ENCODE data around the gene N4BP3.

Gene N4BP3

GRCh38 chr5:178162481-178162880, 49.1 kb downstream of the N4BP3 start:
- H4K20me1 ChIP-seq (ENCODE audit: insufficient read depth, low read length), result no peaks in the 10 kb centered on the region
- H3K27ac ChIP-seq (ENCODE audit: low read length), result no peak overlapping the region
- H3K9me3 ChIP-seq (ENCODE audit: insufficient read depth, low read length, severe bottlenecking), result no peaks in the 10 kb centered on the region
- H3K4me3 ChIP-seq (ENCODE audit: low read depth in 1 of 2, low read length in 2 of 2), result no peak overlapping the region
- no peaks in the 10 kb centered on the region for H3K36me3 ChIP-seq (ENCODE audit: insufficient read depth, low read length)
- DNase-seq, result no peak
- TF ChIP-seq CTCF (IDR thresholded peaks at IDR 0.05; ENCODE audit: borderline replicate concordance, extremely low read depth, low read length, poor library complexity, severe bottlenecking), result no peak
- no peak for TF ChIP-seq EZH2 (IDR thresholded peaks at IDR 0.05; ENCODE audit: borderline replicate concordance, low read depth, low read length, severe bottlenecking)
- H3K9ac ChIP-seq (ENCODE audit: low read depth, low read length), result no peak overlapping the region
- H3K4me1 ChIP-seq (ENCODE audit: insufficient read depth, low read length), result peaks cover 10% of the 10 kb centered on the region
- H3K79me2 ChIP-seq (ENCODE audit: insufficient read depth, low read length), result no peaks in the 10 kb centered on the region
- no peak overlapping the region for H2AFZ ChIP-seq (ENCODE audit: low read depth, low read length)
- no peak for ATAC-seq (ENCODE audit: insufficient read depth, low read depth)
- no peak overlapping the region for H3K4me2 ChIP-seq (ENCODE audit: insufficient read depth, low read length)
- peaks cover 6% of the 10 kb centered on the region for H3K27me3 ChIP-seq (ENCODE audit: insufficient read depth, low read length, poor library complexity)

GRCh38 chr5:178163772-178164735, 50.7 kb downstream of the N4BP3 start:
- Histone ChIP-seq H2AFZ (ENCODE audit: low read depth, low read length) (peak overlapping the region; percentile 86), H3K27me3 (ENCODE audit: insufficient read depth, low read length, poor library complexity) (peaks cover 6% of the 10 kb centered on the region), H3K9me3 (ENCODE audit: insufficient read depth, low read length, severe bottlenecking) (no peaks in the 10 kb centered on the region), H4K20me1 (ENCODE audit: insufficient read depth, low read length) (no peaks in the 10 kb centered on the region), H3K27ac (ENCODE audit: low read length) (no peak overlapping the region), H3K79me2 (ENCODE audit: insufficient read depth, low read length) (no peaks in the 10 kb centered on the region), H3K36me3 (ENCODE audit: insufficient read depth, low read length) (no peaks in the 10 kb centered on the region), H3K9ac (ENCODE audit: low read depth, low read length) (peak overlapping the region; percentile 31; the same call in 1 of the 2 replicates), H3K4me2 (ENCODE audit: insufficient read depth, low read length) (peak overlapping the region; percentile 93), H3K4me1 (ENCODE audit: insufficient read depth, low read length) (peaks cover 10% of the 10 kb centered on the region), H3K4me3 (ENCODE audit: low read depth in 1 of 2, low read length in 2 of 2) (peak overlapping the region in 1 of 2 experiments; percentile 53; a peak in 2 of 4 replicates)
- TF ChIP-seq EZH2 (IDR thresholded peaks at IDR 0.05; ENCODE audit: borderline replicate concordance, low read depth, low read length, severe bottlenecking) (no peak), CTCF (IDR thresholded peaks at IDR 0.05; ENCODE audit: borderline replicate concordance, extremely low read depth, low read length, poor library complexity, severe bottlenecking) (peak; percentile 100)
- ATAC-seq (ENCODE audit: insufficient read depth, low read depth) (peak; percentile 99), DNase-seq (peak; percentile 86)

GRCh38 chr5:178165581-178165980, 52.2 kb downstream of the N4BP3 start:
- DNase-seq (no peak), ATAC-seq (ENCODE audit: insufficient read depth, low read depth) (no peak)
- Histone ChIP-seq H3K4me1 (ENCODE audit: insufficient read depth, low read length) (peaks cover 10% of the 10 kb centered on the region), H3K27ac (ENCODE audit: low read length) (no peak overlapping the region), H3K9ac (ENCODE audit: low read depth, low read length) (no peak overlapping the region), H4K20me1 (ENCODE audit: insufficient read depth, low read length) (no peaks in the 10 kb centered on the region), H3K36me3 (ENCODE audit: insufficient read depth, low read length) (no peaks in the 10 kb centered on the region), H3K4me3 (ENCODE audit: low read depth in 1 of 2, low read length in 2 of 2) (no peak overlapping the region), H3K27me3 (ENCODE audit: insufficient read depth, low read length, poor library complexity) (peaks cover 6% of the 10 kb centered on the region), H3K4me2 (ENCODE audit: insufficient read depth, low read length) (no peak overlapping the region), H3K9me3 (ENCODE audit: insufficient read depth, low read length, severe bottlenecking) (no peaks in the 10 kb centered on the region), H2AFZ (ENCODE audit: low read depth, low read length) (no peak overlapping the region), H3K79me2 (ENCODE audit: insufficient read depth, low read length) (no peaks in the 10 kb centered on the region)
- TF ChIP-seq EZH2 (IDR thresholded peaks at IDR 0.05; ENCODE audit: borderline replicate concordance, low read depth, low read length, severe bottlenecking) (no peak), CTCF (IDR thresholded peaks at IDR 0.05; ENCODE audit: borderline replicate concordance, extremely low read depth, low read length, poor library complexity, severe bottlenecking) (no peak)

All from DND-41 (cell line).